Fibroblast of lung (primary cell): ENCODE data around the gene MMP1. TPM values are rescaled to one million over a fixed set of nuclear protein-coding genes. Genes with fewer than 3 reads are reported as not detected.
A peak's percentile ranks its signal among the peaks of the same experiment; 100 is the strongest.

Source experiments
- DNase-seq, 2 donors: peaks; one replicate each; pipeline versions ENCODE4 v3.0.0 to v3.0.0-alpha.2; 2010; ENCODE audit warnings: low read depth in 2 of 2
- H2AFZ ChIP-seq: 2 replicates; pipeline ENCODE4 v1.5.1; 2012; ENCODE audit warnings: low read length, control low read depth, inconsistent platforms
- H3K27ac ChIP-seq: 2 replicates; pipeline ENCODE4 v1.5.1; 2011; ENCODE audit warnings: low read length, control low read depth; ENCODE audit not compliant: insufficient read depth
- H3K27me3 ChIP-seq: 2 replicates; pipeline ENCODE4 v1.5.1; 2011; ENCODE audit warnings: mild to moderate bottlenecking, low read length; ENCODE audit not compliant: control insufficient read depth, insufficient read depth
- H3K36me3 ChIP-seq: 2 replicates; pipeline ENCODE4 v1.5.1; 2011; ENCODE audit warnings: low read length; ENCODE audit not compliant: control insufficient read depth, insufficient read depth
- H3K4me1 ChIP-seq: 2 replicates; pipeline ENCODE4 v1.5.1; 2011; ENCODE audit warnings: low read length; ENCODE audit not compliant: control insufficient read depth, insufficient read depth; ENCODE audit errors: extremely low read depth
- H3K4me2 ChIP-seq: 2 replicates; pipeline ENCODE4 v1.5.1; 2011; ENCODE audit warnings: low read length, control low read depth; ENCODE audit not compliant: insufficient read depth; ENCODE audit errors: extremely low read depth
- H3K4me3 ChIP-seq, 4 experiments: fragments of 200-600 bp in 1 of 4; sonication (generic) in 1 of 4; replicated peaks in 1 of 4; 2 replicates each; pipeline ENCODE4 v1.5.1; 2011 to 2016; ENCODE audit warnings: low read length in 4 of 4, low read depth in 3 of 4, mild to moderate bottlenecking in 3 of 4, control low read depth in 2 of 4, inconsistent platforms in 1 of 4, mixed read lengths in 1 of 4; ENCODE audit not compliant: insufficient read depth in 1 of 4; ENCODE audit errors: control extremely low read depth in 1 of 4
- H3K79me2 ChIP-seq: 2 replicates; pipeline ENCODE4 v1.5.1; 2012; ENCODE audit warnings: mild to moderate bottlenecking, low read length, inconsistent platforms; ENCODE audit not compliant: control insufficient read depth, insufficient read depth
- H3K9ac ChIP-seq: 2 replicates; pipeline ENCODE4 v1.5.1; 2011; ENCODE audit warnings: mild to moderate bottlenecking, low read length, control low read depth; ENCODE audit not compliant: insufficient read depth
- H3K9me3 ChIP-seq: 2 replicates; pipeline ENCODE4 v1.5.1; 2012; ENCODE audit warnings: low read depth, low read length; ENCODE audit not compliant: control insufficient read depth, insufficient read depth
- H4K20me1 ChIP-seq: 2 replicates; pipeline ENCODE4 v1.5.1; 2011; ENCODE audit warnings: low read length; ENCODE audit not compliant: control insufficient read depth, insufficient read depth; ENCODE audit errors: extremely low read depth
- CTCF ChIP-seq, 2 donors: IDR thresholded peaks in 1 of 2; conservative IDR thresholded peaks in 1 of 2; 1 replicate in 1 of 2; 2 replicates in 1 of 2; pipeline ENCODE4 v1.5.1; 2011 to 2012; ENCODE audit warnings: low read length in 2 of 2, control low read depth in 1 of 2, inconsistent platforms in 1 of 2, low read depth in 1 of 2, mild to moderate bottlenecking in 1 of 2
- EZH2 ChIP-seq: IDR thresholded peaks from 2 replicates; pipeline ENCODE4 v1.5.1; 2012; ENCODE audit warnings: low read length, control low read depth, mild to moderate bottlenecking; ENCODE audit errors: missing control alignments
- polyA plus RNA-seq, 2 donors: library from polyadenylated mRNA; depleted of rRNA in 1 of 2; stranded (reverse) in 1 of 2; unstranded in 1 of 2; fragments of >200 nt; gene quantifications; 2 replicates each; pipeline ENCODE4 v1.2.1, GENCODE V29; 2011 to 2012; ENCODE audit warnings: missing spikeins in 1 of 2
- total RNA-seq: library from RNA; depleted of rRNA; stranded (reverse); fragments of >200 nt; gene quantifications from 2 replicates; pipeline ENCODE4 v1.2.1, GENCODE V29; 2014

Gene MMP1
- total and polyA plus RNA-seq, 2 donors (not counting 1 experiment from before 2014, with no cell fraction given) = 40.5 to 489 TPM

- no peak overlapping the region for H3K9ac ChIP-seq
- H3K4me1 ChIP-seq = peaks cover 7% of the 10 kb centered on the region
- DNase-seq = no peak
- H3K27ac ChIP-seq = no peak overlapping the region
- no peaks in the 10 kb centered on the region for H3K27me3 ChIP-seq
- no peak for TF ChIP-seq EZH2
- TF ChIP-seq CTCF (conservative IDR thresholded peaks at IDR 0.05 in 1 of 2, IDR thresholded peaks at IDR 0.05 in 1 of 2; ENCODE audit: low read depth in 1 of 2, low read length in 2 of 2) = no peak
- H3K36me3 ChIP-seq = no peaks in the 10 kb centered on the region
- H3K4me2 ChIP-seq = no peak overlapping the region
- no peak overlapping the region for H2AFZ ChIP-seq
- H3K4me3 ChIP-seq = no peak overlapping the region
- H3K9me3 ChIP-seq = no peaks in the 10 kb centered on the region
- no peaks in the 10 kb centered on the region for H4K20me1 ChIP-seq
- no peaks in the 10 kb centered on the region for H3K79me2 ChIP-seq
These were observed 1.9 kb upstream of the MMP1 start for GRCh38 chr11:102799681-102800340.

- TF ChIP-seq EZH2 (no peak), CTCF (conservative IDR thresholded peaks at IDR 0.05 in 1 of 2, IDR thresholded peaks at IDR 0.05 in 1 of 2; ENCODE audit: low read depth in 1 of 2, low read length in 2 of 2) (peak; percentile 31 to 34)
- Histone ChIP-seq H3K79me2 (no peaks in the 10 kb centered on the region), H3K36me3 (no peaks in the 10 kb centered on the region), H2AFZ (no peak overlapping the region), H3K27ac (no peak overlapping the region), H4K20me1 (no peaks in the 10 kb centered on the region), H3K4me1 (peaks cover 4% of the 10 kb centered on the region), H3K4me2 (no peak overlapping the region), H3K4me3 (no peak overlapping the region), H3K9me3 (no peaks in the 10 kb centered on the region), H3K9ac (no peak overlapping the region), H3K27me3 (no peaks in the 10 kb centered on the region)
- DNase-seq = peak in 1 of 2 donors; percentile 14
These were observed 3.6 kb downstream of the MMP1 start for GRCh38 chr11:102794382-102794781.

GRCh38 chr11:102793677-102794290 is 4.2 kb downstream of the MMP1 start:
- no peak overlapping the region for H3K9ac ChIP-seq
- no peak overlapping the region for H2AFZ ChIP-seq
- H3K27ac ChIP-seq = no peak overlapping the region
- TF ChIP-seq CTCF (conservative IDR thresholded peaks at IDR 0.05 in 1 of 2, IDR thresholded peaks at IDR 0.05 in 1 of 2; ENCODE audit: low read depth in 1 of 2, low read length in 2 of 2) (no peak), EZH2 (no peak)
- peaks cover 4% of the 10 kb centered on the region for H3K4me1 ChIP-seq
- H3K79me2 ChIP-seq = no peaks in the 10 kb centered on the region
- H3K36me3 ChIP-seq = no peaks in the 10 kb centered on the region
- H3K4me3 ChIP-seq = no peak overlapping the region
- no peaks in the 10 kb centered on the region for H3K27me3 ChIP-seq
- H3K4me2 ChIP-seq = no peak overlapping the region
- no peak for DNase-seq
- H4K20me1 ChIP-seq = no peaks in the 10 kb centered on the region
- no peaks in the 10 kb centered on the region for H3K9me3 ChIP-seq
